HG03520 (cell line): ENCODE measurements around the gene SLC26A9.

Source experiments
- ATAC-seq: cut with Tn5 transposase; IDR thresholded peaks from one replicate; pipeline ENCODE4 v1.9.1; 2021; ENCODE audit warnings: mild to moderate bottlenecking, moderate library complexity; ENCODE audit not compliant: unreplicated experiment

Gene SLC26A9

DNA sequence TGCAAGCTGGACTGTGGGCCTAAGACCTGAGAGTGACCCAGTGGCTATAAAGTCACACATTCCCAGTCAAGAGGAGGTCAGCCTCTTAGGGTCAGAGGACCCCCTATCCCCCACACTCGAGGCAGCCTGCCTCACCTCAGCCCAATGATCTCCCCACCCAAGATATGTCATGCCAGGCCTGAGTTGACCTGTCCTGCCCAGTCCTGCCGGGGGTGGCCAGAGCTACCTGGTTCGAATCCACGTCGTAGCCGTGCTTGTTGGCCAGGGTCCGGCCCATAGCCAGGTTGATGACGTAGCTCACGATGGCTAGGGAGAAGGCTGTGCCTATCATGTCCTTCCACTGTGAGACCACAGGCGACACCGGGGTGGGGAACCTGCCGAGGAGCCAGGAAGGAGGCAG is 15.6 kb downstream of the SLC26A9 start:
- ATAC-seq = no peak

DNA sequence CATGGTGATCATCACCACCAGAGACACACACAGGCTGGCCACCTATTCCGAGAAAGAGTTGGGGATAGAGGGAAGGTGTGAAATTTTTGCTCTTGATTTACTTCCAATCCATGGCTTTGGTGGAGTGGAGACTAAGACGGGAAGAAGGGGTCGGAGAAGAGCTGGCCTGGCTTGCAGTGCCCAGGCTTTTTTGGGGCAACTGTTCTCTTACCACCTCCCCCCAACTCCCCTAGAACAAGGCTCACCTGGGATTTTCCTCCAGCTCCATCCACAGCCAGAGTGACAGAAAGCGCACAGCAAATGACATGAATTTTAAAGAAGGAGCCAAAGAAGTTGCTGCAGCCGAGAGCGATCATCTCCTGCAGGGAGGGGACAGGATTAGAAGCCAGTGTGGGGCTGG is 16.0 kb downstream of the SLC26A9 start:
- ATAC-seq = no peak

DNA sequence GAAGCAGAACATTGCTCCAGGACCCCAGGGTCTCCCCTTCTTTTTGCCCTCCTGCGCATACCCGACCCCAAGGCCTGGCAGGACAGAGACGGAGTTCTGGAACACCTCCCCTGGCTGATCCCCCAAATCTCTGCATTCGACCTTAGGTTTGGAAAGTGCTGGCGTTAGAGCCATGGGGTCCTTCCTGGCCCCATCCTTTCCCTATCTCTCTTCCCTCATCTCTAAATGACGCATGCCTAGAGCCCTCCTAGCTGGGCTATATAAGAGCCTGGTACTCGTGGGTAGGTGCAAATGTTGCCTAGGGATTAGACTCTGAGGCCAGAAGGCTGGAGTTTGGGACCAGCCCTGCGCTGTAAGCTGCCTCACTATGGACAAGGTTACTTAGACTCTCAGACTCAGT is 16.6 kb downstream of the SLC26A9 start:
- no peak for ATAC-seq

DNA sequence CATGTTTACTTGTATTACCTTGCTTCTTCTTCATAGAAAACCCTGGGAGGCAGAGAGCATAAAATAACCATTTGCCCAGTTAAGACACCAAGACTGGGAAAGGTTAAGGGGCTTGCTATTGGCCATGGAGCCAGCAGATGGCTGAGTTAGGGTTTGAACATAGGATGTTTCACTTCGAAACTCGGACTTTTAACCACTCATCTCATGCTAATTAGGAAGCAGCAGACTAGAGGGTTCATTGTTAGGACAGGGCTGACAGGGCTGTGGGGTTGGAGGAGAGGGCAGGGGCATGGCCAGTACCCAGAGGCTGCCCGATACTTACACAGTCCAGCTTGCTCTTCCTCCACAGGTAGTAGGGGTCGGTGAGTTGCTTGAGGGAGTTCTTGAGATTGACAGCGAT is 17.0 kb downstream of the SLC26A9 start:
- ATAC-seq = no peak

DNA sequence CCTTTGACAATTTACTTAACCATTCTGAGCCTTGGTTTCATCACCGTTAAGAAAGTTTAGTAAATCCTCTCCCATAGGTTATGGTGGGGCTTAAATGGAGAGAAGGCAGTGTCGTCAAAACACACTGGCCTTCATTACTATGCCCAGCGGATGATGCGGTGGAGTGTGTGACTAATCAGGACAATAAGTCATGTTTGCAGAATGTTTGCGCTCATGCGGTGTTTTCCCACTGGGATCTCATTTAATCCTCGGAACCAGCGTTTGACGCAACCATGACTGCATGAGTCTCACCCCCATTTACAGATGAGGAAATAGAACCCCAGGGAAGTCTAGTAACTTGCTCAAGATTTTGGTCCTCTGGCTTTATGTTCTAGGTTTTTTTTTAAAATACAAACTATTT is 17.5 kb downstream of the SLC26A9 start:
- no peak for ATAC-seq

DNA sequence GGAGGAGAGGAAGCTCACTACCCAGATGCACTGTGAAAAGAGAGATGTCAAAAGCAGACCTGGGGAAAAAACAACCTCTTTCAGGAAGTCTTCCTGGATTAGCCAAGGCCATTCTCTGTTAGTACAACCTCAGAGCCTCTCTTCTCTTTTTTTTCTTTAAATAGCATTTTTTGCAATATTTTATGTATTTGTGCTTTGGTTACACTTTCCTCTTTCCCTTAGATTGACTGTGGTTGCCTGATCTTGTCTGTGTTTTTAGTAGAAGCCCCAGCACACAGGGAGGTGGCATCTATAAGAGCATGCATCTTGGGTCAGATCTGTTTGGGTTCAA is 18.8 kb downstream of the SLC26A9 start:
- no peak for ATAC-seq

DNA sequence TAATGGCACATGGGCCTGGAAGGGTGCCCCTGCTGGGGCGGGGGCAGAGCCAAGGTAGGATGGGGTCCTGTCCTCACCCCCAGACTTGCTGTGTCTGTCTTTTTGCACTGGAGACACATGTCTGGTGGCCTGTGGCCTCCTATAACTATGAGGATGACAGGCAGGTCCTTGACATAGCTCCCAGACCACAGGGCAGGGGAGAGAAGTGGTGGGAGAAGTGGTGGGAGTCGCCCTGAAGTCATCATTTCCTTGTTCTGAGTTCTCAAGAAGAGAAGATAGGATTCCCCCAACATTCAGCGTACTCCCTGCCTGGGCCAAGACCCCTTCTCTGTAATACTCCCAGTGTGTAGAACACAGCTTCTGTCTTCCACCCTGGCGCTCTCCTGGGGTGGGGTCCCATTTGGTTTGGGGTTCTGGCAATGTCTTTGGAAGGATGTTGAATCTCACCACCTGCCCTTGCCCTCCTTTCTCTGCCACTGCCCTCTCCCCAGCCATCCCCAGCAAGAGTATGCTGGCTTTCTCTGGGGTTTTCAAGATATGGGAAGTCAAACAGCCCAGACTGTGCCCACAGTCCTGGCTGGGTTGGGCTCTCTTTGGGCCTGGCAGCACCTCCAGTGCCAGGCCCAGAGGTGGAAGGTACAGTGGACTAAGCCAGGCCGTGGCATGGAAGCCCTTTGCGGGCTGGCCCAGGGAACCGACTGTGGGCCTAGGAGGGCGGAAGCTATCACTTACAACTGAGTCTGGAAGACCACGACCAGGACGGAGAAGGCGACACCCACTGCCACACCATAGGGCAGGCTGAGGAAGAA is 19.4 kb downstream of the SLC26A9 start:
- ATAC-seq = no peak

DNA sequence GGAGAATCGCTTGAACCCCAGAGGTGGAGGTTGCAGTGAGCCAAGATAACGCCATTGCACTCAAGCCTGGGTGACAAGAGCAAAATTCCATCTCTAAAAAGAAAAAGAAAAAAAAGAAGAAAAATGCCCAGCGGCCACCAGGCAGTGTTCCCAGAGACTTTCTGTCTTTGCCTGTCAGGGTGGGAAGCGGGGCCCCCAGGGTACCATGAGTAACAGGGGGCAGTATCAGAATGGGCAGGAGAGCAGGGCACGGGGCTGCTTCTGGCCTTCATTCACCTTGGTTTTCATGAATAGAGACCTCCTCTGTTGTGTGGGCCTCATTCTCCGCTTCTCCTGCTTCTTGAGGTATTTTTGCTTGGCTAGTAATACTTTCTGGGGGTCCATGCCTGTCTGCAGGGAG is 20.4 kb downstream of the SLC26A9 start:
- no peak for ATAC-seq

DNA sequence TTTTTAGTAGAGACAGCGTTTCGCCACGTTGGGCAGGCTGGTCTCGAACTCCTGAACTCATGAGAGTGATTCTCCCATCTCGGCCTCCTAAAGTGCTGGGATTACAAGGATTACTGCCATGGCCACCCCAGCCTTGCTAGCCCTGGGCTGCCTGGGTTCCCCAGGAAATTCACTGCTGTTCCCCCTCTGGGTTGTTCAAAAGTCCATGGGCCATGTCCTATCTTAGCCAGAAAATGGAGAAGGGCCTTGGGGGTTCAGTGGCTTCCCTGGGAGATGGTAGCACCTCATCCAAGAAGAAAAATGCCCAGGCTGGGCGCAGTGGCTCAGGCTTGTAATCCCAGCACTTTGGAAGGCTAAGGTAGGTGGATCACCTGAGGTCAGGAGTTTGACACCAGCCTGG is 20.9 kb downstream of the SLC26A9 start:
- ATAC-seq = no peak

DNA sequence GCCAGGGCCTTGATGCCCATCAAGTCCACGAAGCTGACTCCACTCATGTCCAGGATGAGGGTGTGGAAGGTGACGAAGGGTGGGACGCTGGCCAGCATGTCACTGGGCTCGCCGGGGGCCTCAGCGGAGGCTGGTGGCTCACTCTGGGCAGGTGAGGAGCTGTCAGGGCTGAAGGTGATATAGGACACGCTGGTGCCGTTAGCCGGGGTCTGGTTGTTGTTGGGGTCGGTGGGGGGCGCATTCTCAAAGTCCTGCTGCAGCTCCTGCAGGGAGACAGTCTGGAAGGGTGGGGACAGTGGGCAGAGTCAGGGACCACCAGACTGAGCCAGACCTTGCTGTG is 21.7 kb downstream of the SLC26A9 start:
- no peak for ATAC-seq

DNA sequence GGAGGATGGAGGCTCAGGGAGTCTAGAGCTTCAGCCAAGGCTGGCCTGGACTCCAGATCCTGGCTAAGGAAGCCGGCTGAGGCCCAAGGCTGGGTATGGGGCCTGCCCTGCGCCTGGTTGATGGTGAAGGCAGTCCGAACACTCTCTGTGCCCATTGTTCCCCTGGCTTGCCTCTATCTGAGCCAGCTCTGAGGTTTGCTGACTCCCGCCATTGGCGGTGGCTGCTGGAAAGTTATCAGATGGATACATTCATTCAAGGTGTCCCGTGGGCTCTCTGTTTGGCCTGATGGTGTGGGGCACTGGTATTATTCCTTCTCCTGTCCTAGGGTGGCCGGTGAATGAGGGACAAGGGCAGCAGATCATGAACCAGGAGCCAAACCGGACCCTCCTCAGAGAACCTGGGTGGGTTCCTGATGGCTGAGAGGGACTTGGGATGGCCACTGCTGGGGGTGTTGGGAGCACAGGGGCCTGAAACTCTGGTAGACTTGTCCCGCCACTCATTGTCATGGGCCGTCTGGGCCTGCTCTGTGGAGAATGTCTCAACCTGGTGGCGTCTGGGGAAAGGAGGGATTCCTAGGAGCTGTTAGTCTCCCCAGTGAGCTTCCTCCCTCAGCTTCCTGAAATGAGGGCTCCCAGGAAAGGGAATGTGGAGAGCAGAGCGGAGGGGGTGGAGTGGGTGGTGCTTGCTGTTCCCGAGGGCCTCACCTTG is 22.2 kb downstream of the SLC26A9 start:
- no peak for ATAC-seq

DNA sequence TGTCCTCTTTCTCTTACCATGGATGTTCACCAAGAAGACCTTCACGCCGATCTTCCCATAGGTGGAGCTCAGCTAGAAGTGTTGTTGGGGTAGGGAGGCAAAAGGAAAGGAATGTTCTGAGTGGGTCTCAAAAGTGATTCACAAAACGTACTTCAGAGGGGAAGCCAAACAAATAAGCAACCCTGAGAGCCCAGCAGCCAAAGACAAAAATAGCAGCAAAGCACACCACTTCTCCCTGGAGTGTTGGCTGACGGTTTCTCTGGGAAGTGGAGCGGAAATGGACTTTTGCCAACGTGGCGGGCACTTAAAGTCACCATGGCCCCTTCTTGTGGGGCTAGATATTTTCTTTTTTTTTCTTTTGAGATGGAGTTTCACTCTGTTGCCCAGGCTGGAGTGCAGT is 23.1 kb downstream of the SLC26A9 start:
- ATAC-seq = no peak

DNA sequence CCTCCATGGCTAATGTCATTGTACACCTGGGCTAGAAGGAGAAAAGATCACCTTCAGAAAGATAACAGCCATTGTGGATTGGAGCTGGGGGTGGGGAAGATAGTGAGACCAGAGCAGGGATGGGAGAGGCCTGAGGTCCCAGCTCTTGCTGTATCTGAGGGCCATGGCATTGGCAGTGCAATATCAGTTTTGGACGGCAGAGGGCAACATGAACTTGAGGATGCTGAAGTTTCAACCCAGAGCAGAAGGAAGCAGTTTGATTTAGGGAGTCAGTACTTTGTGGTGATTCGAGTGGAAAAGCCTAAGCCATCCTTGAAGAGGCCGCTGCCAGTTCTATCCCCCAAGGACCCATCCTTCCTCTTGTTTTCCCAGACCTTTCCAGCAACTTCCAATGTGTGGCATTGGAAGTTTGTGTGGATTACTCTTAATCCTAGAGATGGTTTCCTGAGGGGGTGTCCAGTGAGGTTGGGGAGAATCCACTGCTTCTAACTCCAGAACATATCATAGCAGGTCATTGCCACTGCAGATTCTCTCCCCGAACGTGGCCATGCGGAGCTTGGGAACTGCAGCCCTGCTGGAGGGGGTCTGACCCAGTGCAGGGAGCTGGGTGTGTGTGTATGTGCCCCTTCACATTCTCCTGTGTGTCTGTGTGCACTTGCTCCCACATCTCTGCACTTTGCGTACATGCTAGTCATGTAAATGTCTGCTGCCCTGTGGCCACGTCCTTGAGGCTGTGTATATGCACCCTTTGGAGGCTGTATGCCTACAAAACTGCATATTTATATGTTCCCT is 24.1 kb downstream of the SLC26A9 start:
- no peak for ATAC-seq

DNA sequence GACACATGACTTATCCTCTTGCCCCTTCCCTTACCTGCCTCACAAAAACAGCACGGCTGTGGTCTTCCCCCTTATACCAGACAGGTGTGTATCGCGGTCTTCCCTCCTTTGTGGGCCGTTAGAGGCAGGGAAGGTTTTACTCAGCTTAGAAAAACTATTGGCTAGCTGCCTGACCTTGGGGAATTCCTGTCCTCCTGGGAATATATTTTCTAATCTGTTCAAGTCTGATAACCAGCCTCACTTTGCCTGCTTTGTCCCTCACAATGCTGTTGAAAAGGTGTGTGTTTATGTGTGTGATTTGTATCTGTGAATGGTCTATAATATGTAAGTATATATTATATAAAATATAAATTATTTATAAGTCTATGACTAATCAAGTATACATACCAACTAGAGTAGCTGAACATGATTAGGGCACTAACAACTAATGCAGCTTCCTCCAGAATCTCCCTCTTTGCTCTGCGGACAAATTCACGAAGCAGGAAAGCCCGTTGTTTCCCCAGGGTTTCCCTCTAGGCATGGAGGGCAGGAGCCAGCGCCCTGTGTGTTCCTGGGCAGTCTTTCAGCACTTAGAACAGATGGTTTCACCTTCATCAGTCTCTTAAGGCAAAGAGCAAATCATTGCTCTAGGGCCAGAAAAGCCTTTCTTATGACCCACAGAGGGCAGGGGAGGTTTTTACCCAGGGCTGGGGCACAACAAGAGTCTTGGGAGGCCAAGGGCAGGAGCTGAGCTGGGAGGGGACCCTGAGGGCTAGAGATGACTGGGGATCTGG is 25.6 kb downstream of the SLC26A9 start:
- ATAC-seq = no peak

DNA sequence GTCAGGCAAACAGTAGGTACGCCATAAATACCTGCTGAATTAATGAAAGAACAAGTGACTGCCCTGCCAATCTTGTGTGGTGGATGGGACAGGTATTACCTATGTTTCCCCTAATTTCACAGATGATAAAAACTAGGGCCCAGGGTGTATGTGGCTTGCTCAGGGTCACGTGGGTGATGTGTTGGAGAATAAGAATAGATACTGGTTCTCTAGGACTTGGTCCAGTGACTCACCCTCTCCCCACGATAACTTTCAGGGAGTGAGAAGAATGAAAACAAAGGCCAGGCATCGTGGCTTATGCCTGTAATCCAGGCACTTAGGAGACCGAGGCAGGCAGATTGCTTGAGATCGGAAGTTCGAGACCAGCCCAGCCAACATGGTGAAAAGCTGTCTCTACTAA is 26.7 kb downstream of the SLC26A9 start:
- ATAC-seq = no peak

DNA sequence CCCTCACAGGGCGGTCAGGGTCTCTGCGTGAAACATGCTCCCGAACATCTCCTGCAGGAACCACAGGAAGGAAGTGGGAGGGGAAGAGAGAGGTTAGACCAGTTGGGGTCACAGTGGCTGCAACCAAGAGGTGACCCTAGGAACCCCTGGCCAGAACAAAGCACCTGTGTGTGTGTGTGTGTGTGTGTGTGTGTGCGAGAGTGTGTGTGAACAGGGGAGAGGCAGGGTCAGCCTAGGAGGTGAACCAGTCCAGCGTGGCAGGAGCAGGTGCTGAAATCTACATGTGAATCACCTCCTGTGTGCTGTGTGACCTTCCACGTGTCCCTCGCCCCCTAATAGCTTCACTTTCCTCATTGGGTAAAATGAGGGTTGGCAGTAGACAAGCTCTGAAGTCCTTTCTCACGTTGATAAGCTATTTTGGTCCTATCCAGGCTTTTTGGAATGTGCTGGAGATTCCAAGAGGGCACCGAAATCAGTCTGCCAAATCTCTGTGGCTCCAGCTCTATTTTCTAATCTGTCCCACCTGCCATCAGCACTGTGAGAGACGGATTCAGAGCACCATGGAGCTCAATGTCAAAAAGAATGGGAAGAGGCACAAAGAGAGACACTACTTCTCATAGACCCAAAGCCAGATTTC is 27.8 kb downstream of the SLC26A9 start:
- ATAC-seq = no peak

DNA sequence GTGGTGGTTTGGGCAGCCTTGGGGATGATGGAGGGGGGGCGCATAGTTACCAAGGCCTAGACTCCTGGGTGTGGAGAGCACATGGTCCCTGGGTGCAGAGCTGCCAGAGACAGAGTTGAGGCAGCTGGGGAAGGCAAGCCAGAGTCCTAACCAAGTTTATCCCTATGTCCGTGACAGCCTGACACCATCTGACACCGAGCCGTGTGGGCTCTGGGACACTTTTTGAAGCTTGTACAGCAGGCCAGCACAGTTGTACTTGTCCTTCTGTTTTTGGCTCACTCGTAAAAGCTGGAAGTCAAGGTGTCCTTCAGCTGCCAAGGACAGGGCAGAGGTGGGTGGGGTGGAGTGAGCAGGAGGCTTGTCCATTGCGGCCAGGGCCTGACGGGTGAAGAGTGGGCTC is 28.5 kb downstream of the SLC26A9 start:
- ATAC-seq = no peak

DNA sequence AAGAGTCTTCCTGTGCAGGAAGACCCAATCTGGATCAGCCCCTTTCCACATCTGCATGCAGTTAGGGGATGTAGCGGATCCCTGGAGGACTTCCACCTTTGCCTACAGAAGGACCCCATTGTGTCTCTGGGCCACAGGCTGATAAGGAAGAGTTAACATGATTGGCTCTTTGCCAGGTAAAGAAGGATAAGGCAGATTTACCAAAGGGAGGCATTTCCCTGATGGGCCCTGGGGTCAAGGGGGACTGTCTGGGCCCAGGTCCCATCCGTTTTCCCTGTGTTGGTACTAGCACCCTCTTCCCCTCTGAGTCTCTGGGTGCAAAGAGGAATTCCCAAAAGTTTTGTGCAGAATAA is 29.1 kb downstream of the SLC26A9 start:
- no peak for ATAC-seq

DNA sequence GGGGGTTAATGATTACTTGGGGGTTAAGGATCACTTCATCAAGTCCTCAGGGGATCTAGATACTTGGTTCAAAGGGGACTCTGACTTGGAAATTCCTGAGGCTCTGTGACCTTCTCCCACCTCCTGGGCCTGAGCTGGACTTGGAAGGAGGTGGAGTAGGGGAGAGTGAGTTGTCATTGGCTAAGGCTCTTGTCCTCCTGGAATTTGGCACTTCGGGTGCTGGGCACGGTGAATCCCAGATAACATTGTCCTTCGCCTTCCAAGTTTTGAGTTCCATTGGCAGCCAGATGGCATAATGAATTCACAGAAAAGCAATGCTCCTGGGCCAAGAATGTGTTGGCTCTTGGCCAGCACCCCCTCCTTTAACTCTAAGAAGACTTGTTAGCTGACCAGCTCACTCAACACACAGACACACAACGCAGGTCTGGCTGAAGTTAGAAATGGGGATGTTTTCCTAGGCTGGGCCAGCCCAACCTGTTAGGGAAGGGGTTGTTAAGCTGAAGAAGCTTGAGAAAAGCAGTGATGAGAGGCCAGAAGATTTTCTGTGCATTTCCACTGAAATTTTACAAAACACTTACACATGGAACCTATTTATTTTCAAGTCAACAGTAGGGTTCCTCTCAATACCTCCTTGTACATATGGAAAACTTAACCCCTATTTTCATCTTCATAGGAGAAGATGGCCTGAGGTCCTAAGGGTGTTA is 29.7 kb downstream of the SLC26A9 start:
- ATAC-seq = no peak

DNA sequence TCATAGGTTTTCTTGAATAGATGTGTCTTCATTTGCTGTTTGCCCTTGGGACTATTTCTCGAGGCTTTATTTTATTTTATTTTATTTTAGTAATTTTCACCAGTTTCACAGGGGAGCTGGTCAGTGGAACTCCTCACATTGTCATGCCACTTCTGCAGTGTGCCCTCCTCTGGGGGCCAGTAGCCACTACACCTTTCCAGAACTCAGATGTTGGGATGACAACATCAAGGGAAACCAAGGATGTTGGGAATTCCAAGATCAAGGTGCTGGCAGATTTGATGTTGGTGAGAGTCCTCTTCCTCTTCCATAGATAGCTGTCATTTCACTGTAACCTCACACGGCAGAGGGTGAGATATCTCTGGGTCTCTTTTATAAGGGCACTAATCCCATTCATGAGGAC is 35.5 kb downstream of the SLC26A9 start:
- no peak for ATAC-seq
